ENCODE results near the gene ASIC4.

The ASIC4 gene

DNA sequence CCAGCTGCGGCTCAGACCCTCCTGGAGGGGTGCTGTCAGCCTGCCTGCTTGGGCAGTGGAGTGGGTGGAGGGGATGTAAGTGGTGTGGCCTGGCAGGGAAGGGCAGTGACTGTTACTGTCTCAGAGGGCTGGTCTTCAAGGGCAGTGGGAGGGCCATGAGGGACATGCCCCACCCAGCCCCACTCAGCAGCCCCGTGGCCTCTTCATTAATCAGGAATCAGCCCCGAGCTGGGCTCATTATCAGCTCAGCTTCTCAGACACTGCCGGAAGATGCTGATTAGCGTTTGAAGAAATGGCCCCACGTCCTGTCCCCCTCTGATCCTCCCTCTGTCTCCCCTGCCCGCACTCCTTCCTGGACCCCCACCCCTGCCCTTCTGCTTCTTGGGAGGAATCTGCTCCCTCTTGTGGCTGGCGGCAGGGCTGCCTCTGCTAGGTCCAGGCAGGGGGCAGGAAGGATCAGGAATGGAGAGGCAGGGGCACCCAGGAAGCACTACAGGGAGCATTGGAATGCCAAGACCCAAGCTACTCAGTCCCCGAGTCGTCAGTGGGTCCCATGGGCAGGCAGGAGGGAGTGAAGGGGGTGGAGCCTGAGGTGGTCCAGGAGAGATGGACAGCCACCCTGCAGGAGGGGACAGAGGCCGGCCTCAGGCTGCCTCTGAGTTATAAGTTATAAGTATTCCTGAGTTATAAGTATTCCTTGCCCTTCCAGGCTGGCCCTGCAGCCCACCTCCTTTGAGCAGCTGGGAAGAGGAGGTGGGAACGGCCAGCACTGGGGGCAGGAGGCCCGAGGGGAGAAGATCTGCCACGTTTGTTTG is 7.0 kb downstream of the ASIC4 start:
- no peak overlapping the region for H3K9ac ChIP-seq (ENCODE audit: low read length)
- peaks cover 6 to 17% of the 10 kb centered on the region in 2 donors for H3K27me3 ChIP-seq (ENCODE audit: control insufficient read depth in 1 of 2, insufficient read depth in 2 of 2, low read length in 2 of 2)

DNA sequence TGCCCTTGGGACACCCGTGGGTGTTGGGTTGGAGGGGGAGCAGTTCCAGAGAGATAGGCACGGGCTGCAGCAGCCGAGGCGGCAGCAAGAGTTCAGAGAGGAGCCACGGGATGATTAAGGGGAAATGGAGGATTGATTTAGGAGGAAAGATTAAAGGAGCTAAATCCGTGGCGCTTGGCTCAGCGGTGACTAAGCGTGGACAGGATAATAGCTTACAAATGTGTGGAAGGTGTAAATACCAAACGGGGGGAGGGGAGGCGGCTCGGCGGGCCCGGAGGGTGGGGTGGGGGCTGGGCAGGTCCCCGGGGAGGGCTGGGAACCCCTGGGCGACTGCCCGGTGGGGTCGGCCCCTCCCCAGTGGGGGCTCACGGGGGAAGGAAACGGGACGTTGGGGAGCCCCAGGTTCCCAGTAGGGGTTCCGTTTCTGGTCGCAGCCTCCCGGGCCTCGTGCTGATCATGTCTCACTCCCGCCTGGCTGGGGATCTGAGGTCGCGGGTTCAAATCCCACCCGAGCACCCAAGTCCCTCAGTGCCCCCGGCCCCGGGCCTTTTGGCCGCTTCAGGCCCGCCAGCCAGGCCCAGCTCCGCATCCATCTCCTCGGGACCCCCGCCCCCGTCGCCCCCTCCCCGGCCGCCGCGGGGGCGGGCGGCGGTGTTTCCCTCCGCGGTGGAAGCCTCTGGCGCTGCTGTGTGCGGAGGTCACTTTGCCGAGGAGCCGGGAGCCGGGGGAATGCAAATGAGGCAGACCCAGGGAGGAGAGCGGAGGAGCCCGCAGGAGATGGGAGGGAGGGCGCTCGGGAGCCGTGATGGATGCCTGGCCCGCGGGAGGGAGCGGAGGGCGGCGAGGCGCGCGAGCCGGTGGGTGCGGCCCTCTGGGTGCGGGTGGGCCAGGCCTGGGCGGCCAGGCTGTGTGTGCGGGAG is 8.1 kb downstream of the ASIC4 start:
- H3K4me3 ChIP-seq (ENCODE audit: low read depth in 1 of 2, low read length in 2 of 2) = peak overlapping the region; percentile 21 to 23
- H3K27ac ChIP-seq (ENCODE audit: low read depth, low read length) = peak overlapping the region; percentile 57
- H3K9me3 ChIP-seq (ENCODE audit: low read length) = no peaks in the 10 kb centered on the region
- peaks cover 16% of the 10 kb centered on the region for H3K4me1 ChIP-seq (ENCODE audit: insufficient read depth, low read length)
- H3K27me3 ChIP-seq (ENCODE audit: control insufficient read depth in 1 of 2, insufficient read depth in 2 of 2, low read length in 2 of 2) = peaks cover 6 to 17% of the 10 kb centered on the region in 2 donors
- no peak overlapping the region for H3K9ac ChIP-seq (ENCODE audit: low read length)
- no peaks in the 10 kb centered on the region for H3K36me3 ChIP-seq (ENCODE audit: insufficient read depth, low read length)

More for the DNA sequence above, 7.0 kb downstream of the ASIC4 start:
- Histone ChIP-seq H3K4me1 (ENCODE audit: insufficient read depth, low read length) (peaks cover 16% of the 10 kb centered on the region), H3K36me3 (ENCODE audit: insufficient read depth, low read length) (no peaks in the 10 kb centered on the region), H3K4me3 (ENCODE audit: low read depth in 1 of 2, low read length in 2 of 2) (no peak overlapping the region), H3K9me3 (ENCODE audit: low read length) (no peaks in the 10 kb centered on the region), H3K27ac (ENCODE audit: low read depth, low read length) (peak overlapping the region; percentile 49)

DNA sequence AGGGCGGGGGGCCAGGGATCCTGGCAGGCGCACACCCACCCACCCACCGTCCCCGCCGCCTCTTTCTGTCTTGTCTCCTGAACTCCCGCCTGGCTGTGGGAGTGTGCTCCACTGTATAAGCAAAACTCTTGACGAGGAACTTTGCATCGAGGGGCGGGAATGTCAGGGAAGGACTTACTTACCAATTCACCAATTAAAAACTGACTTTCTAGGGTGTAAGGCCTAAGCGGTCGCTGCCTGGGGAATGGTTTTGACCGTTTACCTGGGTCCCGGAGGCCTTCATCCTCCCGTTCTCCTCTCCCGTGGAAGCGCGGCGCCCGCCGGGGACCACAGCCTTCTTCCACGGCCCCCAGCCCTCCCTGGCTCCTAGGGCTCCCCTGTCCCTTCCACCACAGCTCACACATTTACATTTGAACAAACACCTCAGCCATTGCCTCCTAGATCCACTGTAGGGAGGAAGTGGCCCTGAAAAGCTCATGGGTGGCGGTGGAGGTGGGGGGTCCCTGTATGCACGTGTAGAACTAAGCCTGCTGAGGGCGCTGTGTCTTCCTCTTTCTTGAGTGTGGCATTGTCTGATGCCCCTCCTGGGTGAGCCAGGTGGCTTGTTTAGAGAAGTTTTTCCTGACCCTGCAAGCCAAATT is 8.9 kb downstream of the ASIC4 start:
- Histone ChIP-seq H3K27ac (ENCODE audit: low read depth, low read length) (peak overlapping the region; percentile 57), H3K9me3 (ENCODE audit: low read length) (no peaks in the 10 kb centered on the region), H3K27me3 (ENCODE audit: control insufficient read depth in 1 of 2, insufficient read depth in 2 of 2, low read length in 2 of 2) (peaks cover 6 to 17% of the 10 kb centered on the region in 2 donors), H3K9ac (ENCODE audit: low read length) (no peak overlapping the region), H3K4me3 (ENCODE audit: low read depth in 1 of 2, low read length in 2 of 2) (peak overlapping the region; percentile 21 to 23), H3K36me3 (ENCODE audit: insufficient read depth, low read length) (no peaks in the 10 kb centered on the region), H3K4me1 (ENCODE audit: insufficient read depth, low read length) (peaks cover 16% of the 10 kb centered on the region)

DNA sequence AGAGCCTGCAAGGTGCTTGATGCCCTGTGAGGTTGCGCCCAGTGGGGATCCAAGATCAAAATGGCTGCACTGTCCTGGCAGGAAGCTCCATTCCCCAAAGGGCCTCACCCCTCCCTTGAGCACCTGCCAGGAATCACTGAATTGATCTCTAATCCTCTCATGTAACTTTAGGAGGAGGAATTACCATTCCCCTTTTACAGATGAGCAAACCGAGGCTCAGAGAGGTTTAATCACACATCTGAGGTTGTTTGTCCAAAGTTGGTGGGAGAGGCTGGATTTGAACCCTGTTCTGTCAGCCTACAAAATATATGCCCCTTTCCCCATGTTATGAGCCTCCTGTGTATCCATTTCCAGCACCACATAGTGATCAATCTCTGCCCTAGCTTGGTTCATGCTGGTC is 10.5 kb downstream of the ASIC4 start:
- Histone ChIP-seq H3K9ac (ENCODE audit: low read length) (no peak overlapping the region), H3K36me3 (ENCODE audit: insufficient read depth, low read length) (no peaks in the 10 kb centered on the region), H3K4me3 (ENCODE audit: low read depth in 1 of 2, low read length in 2 of 2) (no peak overlapping the region), H3K4me1 (ENCODE audit: insufficient read depth, low read length) (peaks cover 18% of the 10 kb centered on the region), H3K9me3 (ENCODE audit: low read length) (no peaks in the 10 kb centered on the region), H3K27ac (ENCODE audit: low read depth, low read length) (no peak overlapping the region), H3K27me3 (ENCODE audit: control insufficient read depth in 1 of 2, insufficient read depth in 2 of 2, low read length in 2 of 2) (peaks cover 14 to 25% of the 10 kb centered on the region in 2 donors)

DNA sequence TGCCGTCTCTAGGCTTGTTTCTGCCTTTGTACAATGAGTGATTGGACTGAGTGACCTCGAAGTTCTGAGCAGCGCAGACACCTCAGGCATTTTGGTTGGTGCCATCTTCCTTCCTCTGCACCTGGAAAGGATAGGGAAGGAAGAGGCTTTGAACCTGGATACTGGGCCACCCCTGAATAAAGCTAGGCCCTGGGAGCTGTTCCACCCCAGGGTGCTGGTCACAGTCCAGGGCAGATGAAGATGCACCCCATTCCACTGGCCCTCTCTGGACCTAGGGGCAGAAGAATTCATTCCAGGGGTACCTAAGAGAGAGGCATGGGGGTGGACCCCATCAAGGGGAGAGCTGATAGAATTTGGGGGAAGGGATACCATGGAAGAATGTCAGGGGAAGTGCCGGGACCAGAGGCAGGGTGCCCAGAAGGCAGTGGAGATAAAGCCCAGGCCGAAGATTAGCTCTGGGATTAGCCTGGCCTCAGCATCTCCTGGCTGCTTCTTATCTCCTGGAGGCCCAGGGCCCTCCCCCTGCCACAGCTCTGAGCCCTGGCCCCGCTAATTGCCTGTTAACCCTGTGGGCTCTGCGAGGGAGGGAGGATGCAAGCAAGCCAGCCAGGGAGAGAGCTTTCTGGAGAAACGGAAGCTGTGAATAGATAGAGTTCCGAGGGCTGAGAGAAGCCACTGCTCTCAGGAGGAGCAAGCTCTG is 11.4 kb downstream of the ASIC4 start:
- H3K27ac ChIP-seq (ENCODE audit: low read depth, low read length) = no peak overlapping the region
- no peak overlapping the region for H3K9ac ChIP-seq (ENCODE audit: low read length)
- H3K4me3 ChIP-seq (ENCODE audit: low read depth in 1 of 2, low read length in 2 of 2) = no peak overlapping the region
- H3K4me1 ChIP-seq (ENCODE audit: insufficient read depth, low read length) = peaks cover 21% of the 10 kb centered on the region
- no peaks in the 10 kb centered on the region for H3K36me3 ChIP-seq (ENCODE audit: insufficient read depth, low read length)
- H3K27me3 ChIP-seq (ENCODE audit: control insufficient read depth in 1 of 2, insufficient read depth in 2 of 2, low read length in 2 of 2) = peaks cover 14 to 25% of the 10 kb centered on the region in 2 donors
- no peaks in the 10 kb centered on the region for H3K9me3 ChIP-seq (ENCODE audit: low read length)

DNA sequence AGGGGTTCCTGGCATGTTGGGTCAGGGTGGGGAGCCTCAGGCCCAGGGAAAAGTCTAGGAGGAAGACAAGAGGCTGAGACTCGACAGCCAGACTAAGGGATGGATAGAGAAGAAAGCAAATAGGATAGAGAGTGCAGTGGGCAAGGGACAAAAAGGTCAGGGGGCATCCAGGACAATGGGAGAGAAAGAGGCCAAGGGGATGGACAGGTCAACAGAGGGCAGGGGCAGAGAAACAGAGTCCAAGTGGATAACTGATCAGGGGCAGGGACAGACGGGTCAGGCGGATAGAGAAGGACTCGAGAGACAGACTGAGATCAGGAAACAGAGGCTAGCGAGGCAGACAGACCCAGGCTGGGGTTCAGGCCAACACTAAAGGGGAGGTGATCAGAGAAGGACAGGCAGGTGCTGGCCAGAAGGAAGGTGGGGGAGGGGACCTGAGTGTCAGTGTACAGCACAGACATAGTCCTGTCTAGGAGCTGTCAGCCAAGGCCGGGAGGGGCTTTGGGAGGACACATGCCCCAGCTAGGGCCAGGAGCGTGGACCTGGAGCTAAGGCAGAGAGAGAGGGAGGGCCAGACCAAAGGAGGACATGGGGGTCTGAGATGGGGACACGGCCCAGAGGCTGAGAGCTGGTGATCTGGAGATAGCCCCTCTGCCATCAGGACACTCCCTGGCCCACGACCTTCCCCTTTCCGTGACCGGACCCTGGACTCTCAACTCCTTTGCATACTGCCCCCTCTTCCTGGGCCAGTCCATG is 12.2 kb downstream of the ASIC4 start:
- Histone ChIP-seq H3K9me3 (ENCODE audit: low read length) (no peaks in the 10 kb centered on the region), H3K36me3 (ENCODE audit: insufficient read depth, low read length) (no peaks in the 10 kb centered on the region), H3K4me3 (ENCODE audit: low read depth in 1 of 2, low read length in 2 of 2) (no peak overlapping the region), H3K27me3 (ENCODE audit: control insufficient read depth in 1 of 2, insufficient read depth in 2 of 2, low read length in 2 of 2) (peaks cover 14 to 21% of the 10 kb centered on the region in 2 donors), H3K4me1 (ENCODE audit: insufficient read depth, low read length) (peaks cover 18% of the 10 kb centered on the region), H3K9ac (ENCODE audit: low read length) (no peak overlapping the region), H3K27ac (ENCODE audit: low read depth, low read length) (no peak overlapping the region)

DNA sequence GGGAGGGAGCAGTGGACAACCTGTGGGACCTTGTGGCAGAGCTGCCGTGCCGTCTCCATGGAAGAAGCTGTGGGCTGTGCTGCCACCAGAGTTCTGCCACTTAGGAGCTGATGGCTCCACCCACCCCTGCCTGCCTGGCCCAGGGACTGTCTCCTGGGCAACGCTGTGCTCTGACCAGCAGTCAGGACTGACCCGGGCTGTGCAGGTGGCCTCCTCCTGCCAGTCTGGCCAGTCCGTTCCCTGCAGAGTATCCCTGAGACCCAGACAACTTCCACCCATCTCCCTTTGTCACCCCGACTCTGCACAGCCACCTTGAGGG is 12.8 kb downstream of the ASIC4 start:
- no peak overlapping the region for H3K27ac ChIP-seq (ENCODE audit: low read depth, low read length)
- H3K27me3 ChIP-seq (ENCODE audit: control insufficient read depth in 1 of 2, insufficient read depth in 2 of 2, low read length in 2 of 2) = peaks cover 14 to 19% of the 10 kb centered on the region in 2 donors
- H3K9me3 ChIP-seq (ENCODE audit: low read length) = no peaks in the 10 kb centered on the region
- H3K36me3 ChIP-seq (ENCODE audit: insufficient read depth, low read length) = no peaks in the 10 kb centered on the region
- H3K4me1 ChIP-seq (ENCODE audit: insufficient read depth, low read length) = peaks cover 12% of the 10 kb centered on the region
- no peak overlapping the region for H3K9ac ChIP-seq (ENCODE audit: low read length)
- H3K4me3 ChIP-seq (ENCODE audit: low read depth in 1 of 2, low read length in 2 of 2) = no peak overlapping the region

DNA sequence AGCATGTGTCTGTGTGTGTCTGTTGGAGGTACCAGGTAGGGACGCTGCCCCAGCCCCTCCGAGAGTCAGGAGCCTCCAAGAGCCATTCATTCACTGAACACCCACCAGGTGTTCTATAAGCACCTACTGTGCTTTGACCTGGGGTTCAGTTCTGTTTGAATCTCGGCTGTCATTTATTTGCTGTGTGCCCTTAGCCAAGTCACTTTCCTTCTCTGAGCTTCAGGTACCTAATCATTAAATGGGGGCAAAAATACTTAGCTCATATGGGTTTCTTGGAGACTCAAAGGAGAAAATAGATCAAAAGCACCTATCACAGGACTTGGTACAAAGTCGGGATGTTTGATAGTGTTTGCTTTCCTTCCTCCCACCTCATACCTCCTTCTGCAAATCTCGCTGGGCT is 13.2 kb downstream of the ASIC4 start:
- H3K4me1 ChIP-seq (ENCODE audit: insufficient read depth, low read length) = peaks cover 12% of the 10 kb centered on the region
- H3K9ac ChIP-seq (ENCODE audit: low read length) = no peak overlapping the region
- H3K9me3 ChIP-seq (ENCODE audit: low read length) = no peaks in the 10 kb centered on the region
- no peak overlapping the region for H3K4me3 ChIP-seq (ENCODE audit: low read depth in 1 of 2, low read length in 2 of 2)
- H3K27me3 ChIP-seq (ENCODE audit: control insufficient read depth in 1 of 2, insufficient read depth in 2 of 2, low read length in 2 of 2) = peaks cover 14 to 17% of the 10 kb centered on the region in 2 donors
- H3K27ac ChIP-seq (ENCODE audit: low read depth, low read length) = no peak overlapping the region
- no peaks in the 10 kb centered on the region for H3K36me3 ChIP-seq (ENCODE audit: insufficient read depth, low read length)

DNA sequence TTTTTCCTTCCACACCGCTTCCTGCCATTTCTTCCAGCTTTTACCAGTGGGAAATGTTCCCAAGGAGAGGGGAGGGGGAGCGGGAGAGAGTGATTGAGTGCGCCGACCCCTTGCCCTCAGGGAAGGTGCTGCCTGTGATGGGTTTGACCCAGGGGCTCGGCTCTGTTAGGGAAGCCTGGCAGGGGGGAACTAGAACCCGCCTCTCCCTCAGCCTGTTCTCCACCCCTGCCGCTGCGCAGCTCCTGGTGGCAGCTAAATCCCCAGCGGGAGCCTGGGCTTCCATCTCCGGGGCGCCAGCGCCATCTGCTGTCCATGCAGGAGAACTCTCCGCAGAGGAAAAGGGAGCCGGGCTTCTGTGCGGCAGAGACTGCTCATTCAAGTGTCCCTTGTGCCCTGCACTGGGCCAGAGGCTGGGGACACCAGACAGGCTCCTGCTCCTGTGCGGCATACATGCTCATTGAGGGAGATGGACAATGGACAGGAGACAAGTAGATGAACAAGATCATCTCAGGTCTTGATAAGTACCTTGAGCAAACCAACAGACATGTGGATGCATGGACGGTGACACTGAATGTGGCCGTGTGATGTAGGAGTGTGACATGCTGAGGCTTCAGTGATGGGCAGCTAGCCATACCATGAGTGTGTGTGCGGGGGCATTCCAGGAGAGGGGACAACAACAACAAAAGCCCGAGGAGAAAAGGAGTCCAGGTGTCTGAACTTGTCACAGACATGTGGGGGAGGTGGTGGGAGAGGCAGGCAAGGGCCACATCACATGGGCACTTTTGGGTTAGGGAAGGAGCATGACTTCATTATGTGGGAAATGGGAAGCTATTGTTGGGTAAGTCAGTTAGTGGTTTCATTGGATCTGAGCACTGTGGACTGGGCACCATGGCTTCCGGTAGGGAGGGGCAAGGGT is 16.0 kb downstream of the ASIC4 start:
- H3K27ac ChIP-seq (ENCODE audit: low read depth, low read length) = no peak overlapping the region
- H3K36me3 ChIP-seq (ENCODE audit: insufficient read depth, low read length) = no peaks in the 10 kb centered on the region
- H3K9me3 ChIP-seq (ENCODE audit: low read length) = no peaks in the 10 kb centered on the region
- H3K4me3 ChIP-seq (ENCODE audit: low read depth in 1 of 2, low read length in 2 of 2) = peak overlapping the region in 1 of 2 donors; percentile 34
- peaks cover 5% of the 10 kb centered on the region for H3K4me1 ChIP-seq (ENCODE audit: insufficient read depth, low read length)
- H3K27me3 ChIP-seq (ENCODE audit: control insufficient read depth in 1 of 2, insufficient read depth in 2 of 2, low read length in 2 of 2) = peaks cover 8% of the 10 kb centered on the region in 2 donors
- no peak overlapping the region for H3K9ac ChIP-seq (ENCODE audit: low read length)

Data from muscle layer of colon (tissue), 2 donors.